Upper lobe of right lung (tissue), 1 donor: ENCODE measurements around the gene MFSD6L. TPM values are rescaled to one million over a fixed set of nuclear protein-coding genes. Genes with fewer than 3 reads are reported as not detected.
A peak's percentile ranks its signal among the peaks of the same experiment; 100 is the strongest.

Experiments used
- ATAC-seq: fragments of 200-7000 bp; cut with Tn5 transposase; one replicate; pipeline ENCODE4 v1.9.1; 2020; ENCODE audit warnings: mild to moderate bottlenecking, moderate library complexity
- DNase-seq: peaks from one replicate; pipeline ENCODE4 v3.0.0-alpha.2; 2020
- H3K27ac ChIP-seq: fragments of 200-600 bp; one replicate; pipeline ENCODE4 v1.8.0; 2022
- H3K27me3 ChIP-seq: fragments of 200-600 bp; one replicate; pipeline ENCODE4 v1.8.0; 2022; ENCODE audit warnings: mild to moderate bottlenecking
- H3K36me3 ChIP-seq: fragments of 200-600 bp; one replicate; pipeline ENCODE4 v1.8.0; 2022
- H3K4me1 ChIP-seq: fragments of 200-600 bp; one replicate; pipeline ENCODE4 v1.8.0; 2022
- H3K4me3 ChIP-seq: fragments of 200-600 bp; one replicate; pipeline ENCODE4 v1.8.0; 2022; ENCODE audit warnings: mild to moderate bottlenecking
- H3K9me3 ChIP-seq: fragments of 200-600 bp; one replicate; pipeline ENCODE4 v1.8.0; 2022
- CTCF ChIP-seq: fragments of 200-600 bp; IDR thresholded peaks from one replicate; pipeline ENCODE4 v1.8.0; 2022; ENCODE audit warnings: antibody characterized with exemption
- intact Hi-C: fragments of 100-400 bp; cut with DNase I; formaldehyde crosslinking; loops from one replicate; pipeline ENCODE4 v1.11.0; 2022
- long read RNA-seq: library from polyadenylated mRNA; unstranded; transcript quantifications from one replicate; pipeline ENCODE4 v2.0.0, GENCODE V29; 2021
- total RNA-seq: library from RNA; stranded (reverse); fragmentation: NEBNext Ultra II Directional; extraction: Animal tissue kit (Norgen Biotek cat#: 25700); gene quantifications from one replicate; pipeline ENCODE4 v1.2.1, GENCODE V29; 2021
- donor health status: DM: no; HTN: yes; CAD: no; lungs with severe emphysema.

The MFSD6L gene
- total RNA-seq, result 0.41 TPM
- long read RNA-seq, partial matches to known transcripts, result 0 of 2 reads
- long read RNA-seq, other reads (novel, unspliced or antisense), result 0 of 2 reads

- Histone ChIP-seq H3K27me3 (peaks cover 19% of the 10 kb centered on the region), H3K36me3 (no peaks in the 10 kb centered on the region), H3K4me3 (no peak within 1 kb of the TSS), H3K4me1 (no peaks in the 10 kb centered on the region), H3K27ac (no peak within 1 kb of the TSS), H3K9me3 (no peaks in the 10 kb centered on the region)
- peak; percentile 88 for ATAC-seq
- peak; percentile 75 for DNase-seq
- peak; percentile 10 for TF ChIP-seq CTCF
- intact Hi-C loops, result no loop called here
Measured at GRCh38 chr17:8798846-8799569, at the start of gene MFSD6L. MFSD6L (minus strand) TSS chr17:8799365; CDS start chr17:8799120, 245 bp downstream.

GRCh38 chr17:8847891-8848290, 48.7 kb upstream of the MFSD6L start:
- Histone ChIP-seq H3K4me3 (no peak overlapping the region), H3K27me3 (peaks cover 5% of the 10 kb centered on the region), H3K36me3 (no peaks in the 10 kb centered on the region), H3K4me1 (no peaks in the 10 kb centered on the region), H3K9me3 (no peaks in the 10 kb centered on the region), H3K27ac (no peak overlapping the region)
- DNase-seq, result no peak
- intact Hi-C loops, result no loop called here
- ATAC-seq, result no peak
- no peak for TF ChIP-seq CTCF

- peak; percentile 88 for ATAC-seq
- H3K36me3 ChIP-seq, result no peaks in the 10 kb centered on the region
- peaks cover under 1% of the 10 kb centered on the region for H3K27me3 ChIP-seq
- H3K27ac ChIP-seq, result no peak overlapping the region
- H3K4me1 ChIP-seq, result no peaks in the 10 kb centered on the region
- no peak overlapping the region for H3K4me3 ChIP-seq
- TF ChIP-seq CTCF, result no peak
- intact Hi-C loops, result no loop called here
- DNase-seq, result no peak
- H3K9me3 ChIP-seq, result no peaks in the 10 kb centered on the region
Measured at GRCh38 chr17:8846768-8847211, 47.6 kb upstream of the MFSD6L start.

- no peaks in the 10 kb centered on the region for H3K9me3 ChIP-seq
- ATAC-seq (no peak), DNase-seq (no peak)
- no peak overlapping the region for H3K27ac ChIP-seq
- no peak overlapping the region for H3K4me3 ChIP-seq
- H3K4me1 ChIP-seq, result no peaks in the 10 kb centered on the region
- no peak for TF ChIP-seq CTCF
- intact Hi-C loops, result no loop called here
- H3K27me3 ChIP-seq, result no peaks in the 10 kb centered on the region
- no peaks in the 10 kb centered on the region for H3K36me3 ChIP-seq
Measured at GRCh38 chr17:8844229-8845218, 45.4 kb upstream of the MFSD6L start.

- intact Hi-C loops, result no loop called here
- DNase-seq, result no peak
- TF ChIP-seq CTCF, result no peak
Measured at GRCh38 chr17:8843344-8843743, 44.2 kb upstream of the MFSD6L start.

More at GRCh38 chr17:8843344-8843743, 44.2 kb upstream of the MFSD6L start:
- Histone ChIP-seq H3K27ac (no peak overlapping the region), H3K36me3 (no peaks in the 10 kb centered on the region), H3K4me1 (no peaks in the 10 kb centered on the region), H3K4me3 (no peak overlapping the region), H3K9me3 (no peaks in the 10 kb centered on the region), H3K27me3 (no peaks in the 10 kb centered on the region)
- ATAC-seq, result no peak
